Measurements from ENCODE around the gene ESPL1.
"Not testable (repeated sequence)": the region's sequence is repeated elsewhere in the genome, so short reads cannot be mapped to it uniquely, and the experiment has no call there.

ESPL1 gene

GRCh38 chr12:53299101-53299453 lies 31.0 kb downstream of the ESPL1 start:
- DNase-seq (ENCODE audit: low read depth): no peak

GRCh38 chr12:53299454-53300180 lies 31.5 kb downstream of the ESPL1 start, which contains the start of gene MYG1:
TSS of gene MYG1 (plus strand) at chr12:53299695. CDS start at chr12:53299738, 43 bp downstream.
- DNase-seq (ENCODE audit: low read depth): peak; percentile 62

GRCh38 chr12:53300187-53300586 lies 32.1 kb downstream of the ESPL1 start:
- no peak for DNase-seq (ENCODE audit: low read depth)

GRCh38 chr12:53302903-53303302 lies 34.8 kb downstream of the ESPL1 start:
- DNase-seq (ENCODE audit: low read depth): no peak

- DNase-seq (ENCODE audit: low read depth): no peak
Measured at GRCh38 chr12:53306826-53307225, 38.7 kb downstream of the ESPL1 start.

GRCh38 chr12:53308276-53308675 lies 40.2 kb downstream of the ESPL1 start:
- no peak for DNase-seq (ENCODE audit: low read depth)

- no peak for DNase-seq (ENCODE audit: low read depth)
Measured at GRCh38 chr12:53313996-53314395, 45.9 kb downstream of the ESPL1 start.

- no peak for DNase-seq (ENCODE audit: low read depth)
Measured at GRCh38 chr12:53320352-53321195, 52.5 kb downstream of the ESPL1 start.

GRCh38 chr12:53324113-53324778 lies 56.1 kb downstream of the ESPL1 start:
- DNase-seq (ENCODE audit: low read depth): no peak

GRCh38 chr12:53324779-53325510 lies 56.8 kb downstream of the ESPL1 start:
- peak; percentile 76 for DNase-seq (ENCODE audit: low read depth)

GRCh38 chr12:53325511-53326061 lies 57.5 kb downstream of the ESPL1 start:
- DNase-seq (ENCODE audit: low read depth): no peak

GRCh38 chr12:53326460-53327185 lies 58.5 kb downstream of the ESPL1 start:
- no peak for DNase-seq (ENCODE audit: low read depth)

- no peak for DNase-seq (ENCODE audit: low read depth)
Measured at GRCh38 chr12:53327435-53328042, 59.4 kb downstream of the ESPL1 start.

GRCh38 chr12:53328043-53328435 lies 59.9 kb downstream of the ESPL1 start:
- DNase-seq (ENCODE audit: low read depth): no peak

- DNase-seq (ENCODE audit: low read depth): no peak
Measured at GRCh38 chr12:53330671-53331070, 62.6 kb downstream of the ESPL1 start.

- not testable (repeated sequence) for DNase-seq (ENCODE audit: low read depth)
Measured at GRCh38 chr12:53332339-53332738, 64.2 kb downstream of the ESPL1 start.

- no peak for DNase-seq (ENCODE audit: low read depth)
Measured at GRCh38 chr12:53332744-53333143, 64.6 kb downstream of the ESPL1 start.

- no peak for DNase-seq (ENCODE audit: low read depth)
Measured at GRCh38 chr12:53333289-53333688, 65.2 kb downstream of the ESPL1 start.

GRCh38 chr12:53333845-53334244 lies 65.7 kb downstream of the ESPL1 start:
- DNase-seq (ENCODE audit: low read depth): no peak

GRCh38 chr12:53334822-53335221 lies 66.7 kb downstream of the ESPL1 start:
- no peak for DNase-seq (ENCODE audit: low read depth)

Data from stimulated activated CD8-positive, alpha-beta memory T cell treated with anti-CD3 and anti-CD28 coated beads, Interleukin-12 subunit alpha, Interleukin-12 subunit beta, amount 100 ng/mL, for 4 hours (primary cell).